Measurements from ENCODE around the gene KAZN.

Gene KAZN

GRCh38 chr1:14598498-14599182, at the start of gene KAZN:
Gene KAZN, plus strand, starts transcription at chr1:14598685.
- no peak for TF ChIP-seq CTCF (IDR thresholded peaks at IDR 0.05; ENCODE audit: low read depth, low read length)
- no peak for DNase-seq (ENCODE audit: extremely low read depth, low read depth)

GRCh38 chr1:14549897-14550620, 48.4 kb upstream of the KAZN start:
- no peak for TF ChIP-seq CTCF (IDR thresholded peaks at IDR 0.05; ENCODE audit: low read depth, low read length)
- no peak for DNase-seq (ENCODE audit: extremely low read depth, low read depth)

GRCh38 chr1:14551386-14551785, 47.1 kb upstream of the KAZN start:
- no peak for TF ChIP-seq CTCF (IDR thresholded peaks at IDR 0.05; ENCODE audit: low read depth, low read length)
- no peak for DNase-seq (ENCODE audit: extremely low read depth, low read depth)

GRCh38 chr1:14552246-14552965, 46.1 kb upstream of the KAZN start:
- TF ChIP-seq CTCF (IDR thresholded peaks at IDR 0.05; ENCODE audit: low read depth, low read length): no peak
- DNase-seq (ENCODE audit: extremely low read depth, low read depth): no peak

- no peak for TF ChIP-seq CTCF (IDR thresholded peaks at IDR 0.05; ENCODE audit: low read depth, low read length)
- no peak for DNase-seq (ENCODE audit: extremely low read depth, low read depth)
These were observed 44.8 kb upstream of the KAZN start for GRCh38 chr1:14553711-14554110.

- no peak for TF ChIP-seq CTCF (IDR thresholded peaks at IDR 0.05; ENCODE audit: low read depth, low read length)
These were observed 43.4 kb upstream of the KAZN start for GRCh38 chr1:14555091-14555490.

More at GRCh38 chr1:14555091-14555490, 43.4 kb upstream of the KAZN start:
- DNase-seq (ENCODE audit: extremely low read depth, low read depth): no peak
